H1 (cell line): ENCODE results near the gene UBAP1. TPM values are rescaled to one million over a fixed set of nuclear protein-coding genes. Genes with fewer than 3 reads are reported as not detected.
"Not testable (repeated sequence)": the region's sequence is repeated elsewhere in the genome, so short reads cannot be mapped to it uniquely, and the experiment has no call there.

Experiments
- CTCF ChIA-PET: fragments of 300-600 bp; sonication (Branson Sonifier 250); formaldehyde crosslinking; loops from one replicate; lab custom pipeline; 2021; ENCODE audit not compliant: partially characterized antibody; lab: Charles Lee
- POLR2A ChIA-PET: fragments of 300-600 bp; sonication (Branson Sonifier 250); formaldehyde crosslinking; loops from one replicate; lab custom pipeline; 2021; ENCODE audit warnings: inconsistent platforms; ENCODE audit not compliant: partially characterized antibody; lab: Charles Lee
- DNase-seq, 2 experiments: peaks; one replicate each; pipeline versions ENCODE4 v3.0.0 to v3.0.0-alpha.2; 2010 to 2022; ENCODE audit warnings: low spot score in 2 of 2, low read depth in 1 of 2, mixed read lengths in 1 of 2
- FAIRE-seq: peaks from 2 replicates; lab custom pipeline; 2011; peaks lifted over from hg19 to GRCh38; lab: Jason Lieb, UNC
- H2AFZ ChIP-seq: 2 replicates; pipeline ENCODE4 v1.8.1; 2012; ENCODE audit warnings: low read length, inconsistent platforms
- H2AK5ac ChIP-seq: 2 replicates; pipeline ENCODE4 v1.6.1; 2013; ENCODE audit warnings: low read depth, low read length
- H2BK120ac ChIP-seq: replicated peaks from 2 replicates; pipeline ENCODE3; 2013; ENCODE audit warnings: low read depth, low read length, inconsistent platforms
- H2BK12ac ChIP-seq: 2 replicates; pipeline ENCODE4 v1.6.1; 2013; ENCODE audit warnings: low read depth, low read length
- H2BK15ac ChIP-seq: 2 replicates; pipeline ENCODE4 v1.6.1; 2013; ENCODE audit warnings: low read length
- H2BK20ac ChIP-seq: 2 replicates; pipeline ENCODE4 v1.6.1; 2013; ENCODE audit warnings: low read length
- H2BK5ac ChIP-seq: 2 replicates; pipeline ENCODE4 v1.6.1; 2013; ENCODE audit warnings: low read depth, low read length
- H3K14ac ChIP-seq: 2 replicates; pipeline ENCODE4 v1.6.1; 2013; ENCODE audit warnings: inconsistent platforms; ENCODE audit not compliant: insufficient read length
- H3K18ac ChIP-seq: 2 replicates; pipeline ENCODE4 v1.6.1; 2013; ENCODE audit warnings: low read length; ENCODE audit errors: extremely low read depth
- H3K23ac ChIP-seq: 2 replicates; pipeline ENCODE4 v1.6.1; 2013; ENCODE audit warnings: inconsistent platforms; ENCODE audit not compliant: insufficient read length
- H3K23me2 ChIP-seq: 2 replicates; pipeline ENCODE4 v1.6.1; 2013; ENCODE audit warnings: low read depth, low read length
- H3K27ac ChIP-seq: 2 replicates; pipeline ENCODE4 v1.6.1; 2011; ENCODE audit warnings: low read depth, low read length, inconsistent platforms
- H3K27me3 ChIP-seq, 4 experiments: replicated peaks in 1 of 4; 1 replicate in 1 of 4; 2 replicates in 3 of 4; pipeline versions ENCODE4 v1.6.1 to v1.8.1; 2011 to 2013; ENCODE audit warnings: low read length in 3 of 4, mild to moderate bottlenecking in 3 of 4, inconsistent platforms in 2 of 4, mixed read lengths in 2 of 4, moderate library complexity in 1 of 4; ENCODE audit not compliant: control insufficient read depth in 3 of 4, insufficient read depth in 3 of 4; ENCODE audit errors: extremely low read depth in 1 of 4
- H3K36me3 ChIP-seq, 4 experiments: 2 replicates each; pipeline versions ENCODE4 v1.6.1 to v1.8.1; 2011 to 2013; ENCODE audit warnings: mild to moderate bottlenecking in 4 of 4, low read length in 3 of 4, moderate library complexity in 2 of 4, control low read depth in 1 of 4, inconsistent platforms in 1 of 4; ENCODE audit not compliant: insufficient read depth in 4 of 4, control insufficient read depth in 2 of 4
- H3K4ac ChIP-seq: replicated peaks from 2 replicates; pipeline ENCODE3; 2013; ENCODE audit warnings: low read length, low read depth, mixed read lengths, inconsistent platforms; ENCODE audit not compliant: insufficient read length
- H3K4me1 ChIP-seq, 4 experiments: replicated peaks in 1 of 4; 1 replicate in 1 of 4; 2 replicates in 3 of 4; pipeline versions ENCODE4 v1.6.1 to v1.8.1; 2011 to 2013; ENCODE audit warnings: low read length in 3 of 4, inconsistent platforms in 2 of 4, mixed read lengths in 1 of 4; ENCODE audit not compliant: insufficient read depth in 4 of 4, control insufficient read depth in 3 of 4
- H3K4me2 ChIP-seq, 2 experiments: 2 replicates each; pipeline versions ENCODE4 v1.6.1 to v1.8.1; 2011 to 2013; ENCODE audit warnings: low read depth in 2 of 2, low read length in 2 of 2, control low read depth in 1 of 2, inconsistent platforms in 1 of 2, mild to moderate bottlenecking in 1 of 2; ENCODE audit not compliant: insufficient read depth in 1 of 2
- H3K4me3 ChIP-seq, 4 experiments: fragments of 200-600, 300-600 bp in 1 of 4; sonication (generic), shearing (Covaris generic), sonication (Bioruptor Twin) in 1 of 4; 2 replicates each; pipeline versions ENCODE4 v1.5.1 to v1.8.1; 2011 to 2016; ENCODE audit warnings: low read length in 4 of 4, low read depth in 3 of 4, control low read depth in 2 of 4, inconsistent platforms in 2 of 4, mild to moderate bottlenecking in 2 of 4, mixed read lengths in 1 of 4, moderate library complexity in 1 of 4; ENCODE audit not compliant: insufficient read depth in 2 of 4; ENCODE audit errors: extremely low read depth in 1 of 4
- H3K56ac ChIP-seq: replicated peaks from 2 replicates; pipeline ENCODE3; 2013; ENCODE audit warnings: low read depth, mild to moderate bottlenecking, mixed read lengths, low read length, inconsistent platforms; ENCODE audit not compliant: insufficient read length
- H3K79me1 ChIP-seq: 2 replicates; pipeline ENCODE4 v1.6.1; 2013; ENCODE audit warnings: low read depth, low read length, control low read depth
- H3K79me2 ChIP-seq, 2 experiments: 2 replicates each; pipeline versions ENCODE4 v1.6.1 to v1.8.1; 2012 to 2013; ENCODE audit warnings: low read length in 2 of 2, mild to moderate bottlenecking in 2 of 2, inconsistent platforms in 1 of 2; ENCODE audit not compliant: insufficient read depth in 2 of 2, control insufficient read depth in 1 of 2
- H3K9ac ChIP-seq, 4 experiments: replicated peaks in 1 of 4; 1 replicate in 1 of 4; 2 replicates in 3 of 4; pipeline versions ENCODE4 v1.6.1 to v1.8.1; 2011 to 2013; ENCODE audit warnings: low read depth in 3 of 4, low read length in 3 of 4, control low read depth in 2 of 4, mild to moderate bottlenecking in 2 of 4, moderate library complexity in 2 of 4, inconsistent platforms in 1 of 4; ENCODE audit errors: extremely low read depth in 1 of 4
- H3K9me3 ChIP-seq, 2 experiments: 2 replicates each; pipeline versions ENCODE4 v1.6.1 to v1.8.1; 2012 to 2013; ENCODE audit warnings: mild to moderate bottlenecking in 2 of 2, moderate library complexity in 2 of 2, control low read depth in 1 of 2, inconsistent platforms in 1 of 2, low read depth in 1 of 2, low read length in 1 of 2, mixed read lengths in 1 of 2; ENCODE audit not compliant: insufficient read depth in 2 of 2
- H4K20me1 ChIP-seq, 2 experiments: replicated peaks in 1 of 2; 2 replicates each; pipeline versions ENCODE3 to v1.8.1; 2011 to 2013; ENCODE audit warnings: inconsistent platforms in 2 of 2, low read length in 2 of 2, mild to moderate bottlenecking in 1 of 2; ENCODE audit not compliant: insufficient read depth in 2 of 2, control insufficient read depth in 1 of 2
- H4K5ac ChIP-seq: 2 replicates; pipeline ENCODE4 v1.6.1; 2013; ENCODE audit warnings: low read length, low read depth, mixed read lengths, inconsistent platforms; ENCODE audit not compliant: insufficient read length
- H4K8ac ChIP-seq: 2 replicates; pipeline ENCODE4 v1.8.0; 2013; ENCODE audit warnings: mild to moderate bottlenecking, moderate library complexity, low read length, inconsistent platforms; ENCODE audit not compliant: insufficient read depth; ENCODE audit errors: extremely low read depth
- H4K91ac ChIP-seq: replicated peaks from 2 replicates; pipeline ENCODE3; 2013; ENCODE audit warnings: low read length, mixed read lengths, inconsistent platforms; ENCODE audit not compliant: insufficient read length
- MAFK ChIP-seq: IDR thresholded peaks from 2 replicates; pipeline ENCODE4 v1.6.1; 2012; ENCODE audit warnings: low read depth, mild to moderate bottlenecking, improper control_type of control experiment, low read length
- USF2 ChIP-seq: IDR thresholded peaks from 2 replicates; pipeline ENCODE4 v1.6.1; 2011; ENCODE audit warnings: low read length, improper control_type of control experiment
- YY1 ChIP-seq: IDR thresholded peaks from 2 replicates; pipeline ENCODE4 v1.6.1; 2011; ENCODE audit warnings: low read depth, mild to moderate bottlenecking, low read length
- WGBS, 2 experiments: shearing (Covaris generic) in 1 of 2; methylation state at CpG; one replicate each; pipeline versions ENCODE4 v1.1.6 to v1.1.7; 2013 to 2015; ENCODE audit warnings: low lambda C conversion rate in 2 of 2, mixed read lengths in 2 of 2, inconsistent platforms in 1 of 2, low coverage in 1 of 2, missing lambda C conversion rate in 1 of 2; ENCODE audit not compliant: insufficient replicate concordance in 2 of 2, insufficient coverage in 1 of 2, insufficient read length in 1 of 2; ENCODE audit errors: extremely low coverage in 1 of 2, missing lambda C conversion rate in 1 of 2; 5-methylcytosine and 5-hydroxymethylcytosine counted together
- polyA plus RNA-seq, 7 experiments: library from polyadenylated mRNA; depleted of rRNA in 3 of 7; stranded (reverse) in 5 of 7; unstranded in 2 of 7; fragments of >200 nt in 5 of 7; fragments of 200-250 nt in 2 of 7; gene quantifications; 1 replicate in 5 of 7; 2 replicates in 1 of 7; 4 replicates in 1 of 7; pipeline versions ENCODE4 v1.2.1 to v1.2.3, GENCODE V29; 2011 to 2013; ENCODE audit warnings: missing spikeins in 2 of 7, mixed read lengths in 2 of 7
- total RNA-seq: library from RNA; stranded (reverse); fragmentation: NEBNext Ultra II Directional; extraction: Animal tissue kit (Norgen Biotek cat#: 25700); gene quantifications from 2 replicates; pipeline ENCODE4 v1.2.1, GENCODE V29; 2021

Gene UBAP1
- total and polyA plus RNA-seq, 2 of the 8 experiments (the other 6 are each of a cell fraction or from before 2014, with no cell fraction given): 31.3 to 31.4 TPM

- no peak for TF ChIP-seq MAFK
- TF ChIP-seq USF2: no peak
- no peak for TF ChIP-seq YY1
- TF ChIP-seq, all 59 proteins: peak for 0
Measured at GRCh38 chr9:34224349-34224748, 45.5 kb downstream of the UBAP1 start (continued).

- not testable (repeated sequence) for H3K4me1 ChIP-seq, H2BK12ac ChIP-seq, H3K4ac ChIP-seq, H3K23me2 ChIP-seq, H4K20me1 ChIP-seq, H3K36me3 ChIP-seq, H3K14ac ChIP-seq, H3K27ac ChIP-seq, H2AK5ac ChIP-seq, H4K8ac ChIP-seq, H2BK120ac ChIP-seq, H3K18ac ChIP-seq, FAIRE-seq, H2BK5ac ChIP-seq, H3K9ac ChIP-seq, H3K79me1 ChIP-seq, H3K27me3 ChIP-seq, H3K9me3 ChIP-seq, H4K5ac ChIP-seq, H2AFZ ChIP-seq, H3K23ac ChIP-seq, H3K79me2 ChIP-seq, DNase-seq, H3K4me3 ChIP-seq, H2BK20ac ChIP-seq, H2BK15ac ChIP-seq, H3K4me2 ChIP-seq, H4K91ac ChIP-seq
- POLR2A ChIA-PET: interaction anchor here (0.6 kb wide), 1 partner anchor 123 kb away, joined by 3 read pairs; no protein-coding TSS in a partner anchor
- 79% methylated on average over 9 of the region's 9 CpGs; no CpG with 5 or more reads in 1 of the 2 experiments for WGBS, 2 experiments
- H3K56ac ChIP-seq: peak overlapping the region; percentile 69
- CTCF ChIA-PET: interaction anchor here (1.0 kb wide), 1 partner anchor 13 kb away, joined by 4 read pairs; no protein-coding TSS in a partner anchor
Measured at GRCh38 chr9:34226144-34226760, 47.4 kb downstream of the UBAP1 start.
